ENCODE data around the gene LRRC7. TPM values are rescaled to one million over a fixed set of nuclear protein-coding genes. Genes with fewer than 3 reads are reported as not detected.
A peak's percentile ranks its signal among the peaks of the same experiment; 100 is the strongest.

Gene LRRC7
- total and polyA plus RNA-seq, 9 donors: 9.0 to 28.6 (median 12.8) TPM

DNA sequence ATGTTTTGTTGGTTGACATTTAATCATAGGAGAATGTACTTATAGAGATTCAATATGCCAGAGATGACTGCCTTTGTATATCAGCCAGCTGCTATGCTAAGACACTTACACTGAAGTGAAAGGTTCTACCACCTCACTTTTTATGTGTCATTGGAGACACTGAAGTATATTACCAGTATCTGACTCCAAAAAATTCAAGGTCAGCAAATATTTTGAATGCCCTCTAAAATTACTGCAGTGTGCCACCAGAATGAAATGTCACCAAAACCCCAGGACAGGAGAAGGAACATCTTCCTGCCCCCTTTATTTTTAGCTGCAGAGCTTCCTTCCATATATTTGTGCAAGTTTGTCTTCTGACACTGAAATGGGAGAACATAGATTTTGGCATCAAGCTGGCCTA is 496.1 kb downstream of the LRRC7 start:
- Histone ChIP-seq H3K27me3 (ENCODE audit: control insufficient read depth, insufficient read depth, low read length) (no peaks in the 10 kb centered on the region), H3K4me1 (ENCODE audit: control insufficient read depth, insufficient read depth, low read length) (no peaks in the 10 kb centered on the region), H3K4me3 (ENCODE audit: low read length) (no peak overlapping the region), H3K27ac (ENCODE audit: low read length) (no peak overlapping the region), H3K9me3 (replicated peaks; ENCODE audit: control insufficient read depth, low read depth, low read length) (no peaks in the 10 kb centered on the region), H3K36me3 (ENCODE audit: control insufficient read depth, insufficient read depth, low read length) (no peaks in the 10 kb centered on the region)
- DNase-seq: no peak

DNA sequence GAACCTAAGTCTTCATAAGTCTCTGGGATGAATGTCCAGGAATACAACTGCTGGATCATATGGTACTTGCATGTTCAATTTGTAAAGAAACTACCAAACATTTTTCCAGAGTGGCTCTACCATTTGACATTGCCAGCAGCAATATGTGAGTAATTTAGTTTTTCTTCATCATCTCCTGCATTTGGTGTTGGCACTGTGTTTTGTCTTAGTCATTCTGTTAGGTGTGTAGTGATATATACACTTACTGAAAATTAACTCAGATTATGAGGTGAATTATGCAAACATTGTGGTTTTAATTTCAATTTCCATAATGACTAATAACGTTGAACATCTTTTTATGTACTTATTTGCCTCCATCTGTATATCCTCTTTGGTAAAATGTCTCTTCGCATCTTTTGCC is 499.0 kb downstream of the LRRC7 start:
- Histone ChIP-seq H3K4me1 (ENCODE audit: control insufficient read depth, insufficient read depth, low read length) (no peaks in the 10 kb centered on the region), H3K36me3 (ENCODE audit: control insufficient read depth, insufficient read depth, low read length) (no peaks in the 10 kb centered on the region), H3K4me3 (ENCODE audit: low read length) (no peak overlapping the region), H3K27ac (ENCODE audit: low read length) (no peak overlapping the region), H3K9me3 (replicated peaks; ENCODE audit: control insufficient read depth, low read depth, low read length) (no peaks in the 10 kb centered on the region), H3K27me3 (ENCODE audit: control insufficient read depth, insufficient read depth, low read length) (no peaks in the 10 kb centered on the region)
- WGBS (ENCODE audit: insufficient coverage): no CpG with 5 or more reads among the region's 2 CpGs
- DNase-seq: no peak

DNA sequence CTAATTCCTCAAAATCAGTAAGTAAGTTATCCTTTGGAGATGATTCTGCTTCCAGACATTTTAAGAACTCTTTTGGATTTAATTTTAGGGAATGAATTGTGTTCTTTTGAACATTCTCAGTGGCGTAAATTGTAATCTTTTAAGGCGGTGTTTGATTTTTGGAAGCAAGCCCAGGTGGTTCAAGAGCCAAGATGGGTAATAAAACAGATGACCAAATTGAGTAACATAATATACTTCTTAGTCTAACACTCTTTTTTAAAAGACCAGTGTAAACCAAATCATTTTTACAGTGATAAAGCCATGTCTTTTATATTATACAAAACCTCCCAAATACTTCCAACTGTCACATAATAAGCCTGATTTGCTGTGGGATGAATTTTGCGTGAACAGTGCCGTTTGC is 503.9 kb downstream of the LRRC7 start:
- Histone ChIP-seq H3K27me3 (ENCODE audit: control insufficient read depth, insufficient read depth, low read length) (no peaks in the 10 kb centered on the region), H3K36me3 (ENCODE audit: control insufficient read depth, insufficient read depth, low read length) (no peaks in the 10 kb centered on the region), H3K9me3 (replicated peaks; ENCODE audit: control insufficient read depth, low read depth, low read length) (no peaks in the 10 kb centered on the region), H3K4me3 (ENCODE audit: low read length) (no peak overlapping the region), H3K4me1 (ENCODE audit: control insufficient read depth, insufficient read depth, low read length) (no peaks in the 10 kb centered on the region), H3K27ac (ENCODE audit: low read length) (no peak overlapping the region)
- no CpG with 5 or more reads among the region's 4 CpGs for WGBS (ENCODE audit: insufficient coverage)
- peak; percentile 71 for DNase-seq

DNA sequence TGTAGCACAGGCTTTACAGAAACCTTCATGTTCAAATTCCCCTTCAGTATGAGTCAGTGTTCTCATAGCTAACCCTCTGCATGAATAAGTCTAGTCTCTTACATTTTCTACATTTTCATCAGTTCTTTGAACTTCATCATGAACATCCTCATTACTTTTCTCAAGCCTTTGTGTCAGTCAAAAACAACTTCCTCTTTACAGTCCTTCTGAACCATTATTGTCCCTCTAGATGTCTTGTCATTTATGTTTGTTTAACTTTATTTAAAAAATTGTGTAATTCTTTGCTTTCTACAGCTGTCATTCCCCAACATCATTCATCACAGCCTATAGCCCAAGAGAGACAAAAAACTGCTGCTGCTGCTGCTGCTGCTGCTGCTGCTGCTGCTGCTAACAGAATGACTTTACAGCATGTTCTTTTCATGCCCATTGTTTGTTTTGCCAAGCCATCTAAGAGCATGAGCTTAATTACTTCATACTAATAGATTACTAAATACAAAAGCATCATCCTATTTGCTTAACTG is 504.6 kb downstream of the LRRC7 start:
- Histone ChIP-seq H3K27ac (ENCODE audit: low read length) (no peak overlapping the region), H3K4me3 (ENCODE audit: low read length) (no peak overlapping the region), H3K9me3 (replicated peaks; ENCODE audit: control insufficient read depth, low read depth, low read length) (no peaks in the 10 kb centered on the region), H3K4me1 (ENCODE audit: control insufficient read depth, insufficient read depth, low read length) (no peaks in the 10 kb centered on the region), H3K36me3 (ENCODE audit: control insufficient read depth, insufficient read depth, low read length) (no peaks in the 10 kb centered on the region), H3K27me3 (ENCODE audit: control insufficient read depth, insufficient read depth, low read length) (no peaks in the 10 kb centered on the region)
- DNase-seq: no peak

DNA sequence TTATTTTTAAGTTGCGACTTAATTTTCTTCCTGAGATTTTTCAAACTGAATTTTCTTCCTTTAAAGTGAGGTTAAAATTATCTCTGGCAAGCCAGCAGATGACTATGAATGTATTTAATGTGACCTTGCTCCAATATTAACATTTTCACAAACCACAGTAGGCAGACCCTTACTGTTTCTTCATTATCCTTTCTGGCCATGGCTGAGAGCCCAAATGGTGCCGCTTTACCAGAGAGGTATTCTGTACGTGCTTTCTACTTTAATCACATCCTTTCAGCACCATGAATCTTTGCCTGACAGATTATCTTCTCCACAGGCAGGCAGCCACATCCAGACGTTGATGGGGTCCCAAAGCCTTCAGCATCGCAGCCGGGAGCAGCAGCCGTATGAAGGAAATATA is 508.0 kb downstream of the LRRC7 start:
- no peak for DNase-seq
- H3K4me3 ChIP-seq (ENCODE audit: low read length): no peak overlapping the region
- 48% methylated on average over 2 of the region's 7 CpGs for WGBS (ENCODE audit: insufficient coverage)
- H3K27ac ChIP-seq (ENCODE audit: low read length): no peak overlapping the region
- no peaks in the 10 kb centered on the region for H3K9me3 ChIP-seq (replicated peaks; ENCODE audit: control insufficient read depth, low read depth, low read length)
- no peaks in the 10 kb centered on the region for H3K36me3 ChIP-seq (ENCODE audit: control insufficient read depth, insufficient read depth, low read length)
- no peaks in the 10 kb centered on the region for H3K27me3 ChIP-seq (ENCODE audit: control insufficient read depth, insufficient read depth, low read length)
- H3K4me1 ChIP-seq (ENCODE audit: control insufficient read depth, insufficient read depth, low read length): no peaks in the 10 kb centered on the region

DNA sequence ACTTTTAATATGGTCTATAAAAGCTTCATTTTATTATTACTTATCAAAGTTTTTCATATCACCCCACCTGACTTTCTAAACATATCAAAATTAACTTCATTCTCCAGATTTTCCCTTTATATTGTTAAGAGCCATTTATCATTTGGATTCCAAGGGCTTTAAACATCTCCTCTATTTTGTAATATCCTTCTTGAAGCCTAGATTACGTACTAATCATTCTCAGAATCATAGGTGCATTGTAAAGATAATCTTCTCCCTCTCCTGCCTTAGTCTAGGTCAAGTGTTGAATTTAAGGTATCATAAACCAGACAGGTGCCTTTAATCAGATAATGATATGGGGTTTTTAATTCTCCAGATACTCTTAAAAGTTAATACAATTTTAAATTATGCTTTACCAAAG is 509.3 kb downstream of the LRRC7 start:
- H3K4me1 ChIP-seq (ENCODE audit: control insufficient read depth, insufficient read depth, low read length): no peaks in the 10 kb centered on the region
- H3K27me3 ChIP-seq (ENCODE audit: control insufficient read depth, insufficient read depth, low read length): no peaks in the 10 kb centered on the region
- H3K9me3 ChIP-seq (replicated peaks; ENCODE audit: control insufficient read depth, low read depth, low read length): no peaks in the 10 kb centered on the region
- H3K36me3 ChIP-seq (ENCODE audit: control insufficient read depth, insufficient read depth, low read length): no peaks in the 10 kb centered on the region
- no CpG with 5 or more reads among the region's 1 CpG for WGBS (ENCODE audit: insufficient coverage)
- DNase-seq: no peak
- no peak overlapping the region for H3K27ac ChIP-seq (ENCODE audit: low read length)
- H3K4me3 ChIP-seq (ENCODE audit: low read length): no peak overlapping the region

DNA sequence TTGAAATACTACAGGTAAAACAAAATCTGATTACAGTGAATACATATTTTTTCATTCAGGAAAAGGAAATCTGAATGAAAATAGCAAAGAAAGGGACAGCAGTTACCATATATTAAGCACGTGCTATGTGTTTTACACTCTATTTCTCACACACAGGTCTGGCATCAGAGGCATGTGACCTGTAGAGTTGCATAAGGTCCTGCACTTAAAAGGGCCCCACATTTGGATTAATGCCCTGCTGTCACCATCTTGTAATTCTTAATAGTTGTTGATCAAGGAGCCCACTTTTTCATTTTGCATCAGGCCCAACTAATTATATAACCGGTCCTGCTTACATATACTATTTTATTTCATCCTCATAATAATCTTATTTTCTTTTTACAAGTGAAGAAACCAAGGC is 511.8 kb downstream of the LRRC7 start:
- DNase-seq: no peak

DNA sequence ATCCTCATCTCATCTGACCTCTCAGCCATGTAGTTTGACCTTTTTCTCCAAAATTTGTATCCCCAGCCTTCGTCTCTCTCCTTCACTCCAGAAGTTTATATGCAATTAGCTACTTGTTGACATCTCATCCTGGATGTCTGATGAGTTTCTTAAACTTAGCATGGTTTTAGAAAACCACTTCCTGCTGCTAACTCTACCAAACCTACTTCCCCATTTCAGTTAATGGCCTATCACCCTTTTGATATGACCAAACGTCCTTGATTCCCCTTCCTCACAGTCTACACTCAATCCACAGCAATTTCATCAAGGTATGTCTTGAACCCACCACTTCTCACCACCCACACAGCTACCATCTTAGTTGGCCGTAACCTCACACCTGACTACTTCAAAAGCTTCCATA is 515.8 kb downstream of the LRRC7 start:
- H3K36me3 ChIP-seq (ENCODE audit: control insufficient read depth, insufficient read depth, low read length): no peaks in the 10 kb centered on the region
- H3K27ac ChIP-seq (ENCODE audit: low read length): no peak overlapping the region
- 61% methylated on average over 3 of the region's 3 CpGs for WGBS (ENCODE audit: insufficient coverage)
- no peak for DNase-seq
- no peak overlapping the region for H3K4me3 ChIP-seq (ENCODE audit: low read length)
- H3K4me1 ChIP-seq (ENCODE audit: control insufficient read depth, insufficient read depth, low read length): no peaks in the 10 kb centered on the region
- no peaks in the 10 kb centered on the region for H3K27me3 ChIP-seq (ENCODE audit: control insufficient read depth, insufficient read depth, low read length)
- H3K9me3 ChIP-seq (replicated peaks; ENCODE audit: control insufficient read depth, low read depth, low read length): peaks cover 2% of the 10 kb centered on the region

More for the DNA sequence above, 511.8 kb downstream of the LRRC7 start:
- no peaks in the 10 kb centered on the region for H3K4me1 ChIP-seq (ENCODE audit: control insufficient read depth, insufficient read depth, low read length)
- WGBS (ENCODE audit: insufficient coverage): no CpG with 5 or more reads among the region's 2 CpGs
- H3K4me3 ChIP-seq (ENCODE audit: low read length): no peak overlapping the region
- H3K27me3 ChIP-seq (ENCODE audit: control insufficient read depth, insufficient read depth, low read length): no peaks in the 10 kb centered on the region
- no peak overlapping the region for H3K27ac ChIP-seq (ENCODE audit: low read length)
- peaks cover 2% of the 10 kb centered on the region for H3K9me3 ChIP-seq (replicated peaks; ENCODE audit: control insufficient read depth, low read depth, low read length)
- no peaks in the 10 kb centered on the region for H3K36me3 ChIP-seq (ENCODE audit: control insufficient read depth, insufficient read depth, low read length)

DNA sequence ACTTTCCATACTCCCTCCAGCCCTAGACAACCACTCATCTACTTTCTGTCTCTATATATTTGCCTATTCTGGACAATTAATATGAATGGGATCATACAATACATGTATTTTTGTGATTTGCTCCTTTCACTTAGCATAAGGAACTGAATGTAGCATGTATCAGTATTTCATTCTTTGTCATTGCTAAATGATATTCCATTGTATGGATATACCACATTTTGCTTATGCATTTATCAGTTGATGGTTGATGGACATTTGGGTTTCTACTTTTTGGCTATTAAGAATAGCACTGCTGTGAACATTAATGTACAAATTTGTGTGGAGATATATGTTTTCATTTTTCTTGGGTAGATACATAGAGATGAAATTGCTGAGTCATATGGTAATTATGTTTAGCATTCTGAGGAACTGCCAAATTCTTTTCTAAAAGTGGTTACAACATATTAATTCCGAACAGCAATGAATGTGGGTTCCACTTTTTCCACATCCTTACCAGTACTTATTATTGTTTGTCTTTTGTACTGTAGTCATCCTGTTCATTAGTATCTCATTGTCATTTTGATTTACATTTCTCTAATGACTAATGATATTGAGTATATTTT is 516.7 kb downstream of the LRRC7 start:
- no peak overlapping the region for H3K27ac ChIP-seq (ENCODE audit: low read length)

DNA sequence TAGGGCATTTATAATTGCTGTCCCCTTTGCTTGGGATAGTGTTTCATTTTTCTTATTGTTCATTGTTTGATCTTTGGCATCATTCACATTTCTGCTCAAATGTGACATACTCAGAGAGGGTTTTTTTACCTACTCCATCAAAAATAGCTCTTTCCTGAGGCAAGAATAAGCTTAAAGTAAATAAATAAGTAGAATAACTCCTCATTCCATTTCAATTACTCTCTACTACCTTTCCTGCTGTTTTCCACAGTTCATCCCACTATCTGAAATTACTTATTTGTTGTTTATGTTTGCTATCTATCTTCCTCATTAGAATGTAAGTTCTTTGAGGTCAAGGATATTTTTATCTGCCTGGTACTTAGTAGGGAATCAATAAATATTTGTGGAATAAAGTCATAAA is 517.8 kb downstream of the LRRC7 start:
- Histone ChIP-seq H3K9me3 (replicated peaks; ENCODE audit: control insufficient read depth, low read depth, low read length) (peaks cover 2% of the 10 kb centered on the region), H3K4me3 (ENCODE audit: low read length) (no peak overlapping the region), H3K27me3 (ENCODE audit: control insufficient read depth, insufficient read depth, low read length) (no peaks in the 10 kb centered on the region), H3K27ac (ENCODE audit: low read length) (no peak overlapping the region), H3K4me1 (ENCODE audit: control insufficient read depth, insufficient read depth, low read length) (no peaks in the 10 kb centered on the region), H3K36me3 (ENCODE audit: control insufficient read depth, insufficient read depth, low read length) (no peaks in the 10 kb centered on the region)
- DNase-seq: no peak

More for the DNA sequence above, 516.7 kb downstream of the LRRC7 start:
- H3K9me3 ChIP-seq (replicated peaks; ENCODE audit: control insufficient read depth, low read depth, low read length): peaks cover 2% of the 10 kb centered on the region
- H3K36me3 ChIP-seq (ENCODE audit: control insufficient read depth, insufficient read depth, low read length): no peaks in the 10 kb centered on the region
- no CpG with 5 or more reads among the region's 1 CpG for WGBS (ENCODE audit: insufficient coverage)
- no peak overlapping the region for H3K4me3 ChIP-seq (ENCODE audit: low read length)
- no peaks in the 10 kb centered on the region for H3K27me3 ChIP-seq (ENCODE audit: control insufficient read depth, insufficient read depth, low read length)
- no peak for DNase-seq
- H3K4me1 ChIP-seq (ENCODE audit: control insufficient read depth, insufficient read depth, low read length): no peaks in the 10 kb centered on the region

DNA sequence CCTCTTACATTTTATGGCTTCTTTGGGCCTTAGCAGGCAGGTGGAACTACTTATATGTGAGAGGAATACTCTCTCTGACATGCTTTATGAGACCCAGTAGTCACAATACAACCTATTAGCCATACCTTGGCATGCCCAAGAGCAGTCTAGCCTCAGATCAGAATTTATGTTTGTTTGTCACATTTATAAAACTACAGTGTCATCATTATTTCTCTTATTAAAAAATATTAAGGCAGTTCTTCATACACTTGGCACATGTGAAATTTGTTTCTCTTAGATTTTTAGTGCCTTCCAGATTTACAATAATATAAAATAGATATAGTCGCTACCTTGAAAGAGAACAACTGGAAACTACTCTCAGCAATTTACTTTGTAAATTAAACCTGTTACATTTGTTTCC is 519.2 kb downstream of the LRRC7 start:
- no peak overlapping the region for H3K27ac ChIP-seq (ENCODE audit: low read length)
- peaks cover 2% of the 10 kb centered on the region for H3K9me3 ChIP-seq (replicated peaks; ENCODE audit: control insufficient read depth, low read depth, low read length)
- H3K4me1 ChIP-seq (ENCODE audit: control insufficient read depth, insufficient read depth, low read length): no peaks in the 10 kb centered on the region
- no CpG with 5 or more reads among the region's 1 CpG for WGBS (ENCODE audit: insufficient coverage)
- no peak overlapping the region for H3K4me3 ChIP-seq (ENCODE audit: low read length)
- no peak for DNase-seq
- H3K27me3 ChIP-seq (ENCODE audit: control insufficient read depth, insufficient read depth, low read length): no peaks in the 10 kb centered on the region
- H3K36me3 ChIP-seq (ENCODE audit: control insufficient read depth, insufficient read depth, low read length): no peaks in the 10 kb centered on the region

Measured in muscle of leg (tissue), 11 donors.